GM10248 (cell line): Measurements from ENCODE around the gene ZNF556.

Experiments used
- CTCF ChIA-PET: fragments of 300-600 bp; sonication (Branson Sonifier 250); formaldehyde crosslinking; extraction: SDS; loops from one replicate; lab custom pipeline; 2021; ENCODE audit warnings: antibody characterized with exemption; lab: Yijun Ruan, JAX
- POLR2A ChIA-PET: fragments of 350-650 bp; sonication (Branson Sonifier 250); formaldehyde crosslinking; extraction: SDS; loops from one replicate; lab custom pipeline; 2020; ENCODE audit warnings: antibody characterized with exemption; lab: Yijun Ruan, JAX
- DNase-seq: peaks from one replicate; pipeline ENCODE4 v3.0.0; 2012; ENCODE audit errors: extremely low spot score
- CTCF ChIP-seq: IDR thresholded peaks from 2 replicates; pipeline ENCODE4 v1.5.1; 2012; ENCODE audit warnings: mild to moderate bottlenecking, low read depth; ENCODE audit errors: extremely low read depth, missing control alignments, control extremely low read depth

Gene ZNF556

GRCh38 chr19:2824129-2824528 is 43.0 kb upstream of the ZNF556 start:
- ChIA-PET CTCF (interaction anchor here (1.5 to 3.0 kb wide), 3 partner anchors 14 to 63 kb away, joined by 4 to 11 read pairs (median 6); partner anchors contain the start of gene ZNF555), POLR2A (no interaction called here)
- DNase-seq: no peak
- TF ChIP-seq CTCF: no peak

DNA sequence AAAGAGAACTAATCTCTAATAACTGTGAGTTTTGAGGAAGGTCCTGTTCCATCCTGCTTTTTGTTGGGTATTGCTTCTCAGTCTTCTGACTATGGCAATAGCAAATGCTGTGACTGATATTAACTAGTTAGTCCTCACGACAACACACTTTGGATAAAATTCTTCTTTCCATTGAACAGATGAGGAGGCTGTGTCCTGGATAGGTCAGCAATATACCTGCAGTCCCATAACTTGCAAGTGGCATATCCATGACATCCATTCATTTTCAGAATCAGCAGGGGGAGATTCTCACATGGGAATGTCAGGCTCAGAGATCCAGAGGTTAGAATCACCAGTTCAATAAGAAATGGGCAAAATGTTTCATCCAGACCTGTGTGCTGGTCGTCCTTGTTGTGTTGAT is 40.1 kb upstream of the ZNF556 start:
- CTCF ChIA-PET: interaction anchor here (0.8 kb wide), 1 partner anchor 23 kb away, joined by 3 read pairs; no protein-coding TSS in a partner anchor
- TF ChIP-seq CTCF: no peak
- DNase-seq: no peak

DNA sequence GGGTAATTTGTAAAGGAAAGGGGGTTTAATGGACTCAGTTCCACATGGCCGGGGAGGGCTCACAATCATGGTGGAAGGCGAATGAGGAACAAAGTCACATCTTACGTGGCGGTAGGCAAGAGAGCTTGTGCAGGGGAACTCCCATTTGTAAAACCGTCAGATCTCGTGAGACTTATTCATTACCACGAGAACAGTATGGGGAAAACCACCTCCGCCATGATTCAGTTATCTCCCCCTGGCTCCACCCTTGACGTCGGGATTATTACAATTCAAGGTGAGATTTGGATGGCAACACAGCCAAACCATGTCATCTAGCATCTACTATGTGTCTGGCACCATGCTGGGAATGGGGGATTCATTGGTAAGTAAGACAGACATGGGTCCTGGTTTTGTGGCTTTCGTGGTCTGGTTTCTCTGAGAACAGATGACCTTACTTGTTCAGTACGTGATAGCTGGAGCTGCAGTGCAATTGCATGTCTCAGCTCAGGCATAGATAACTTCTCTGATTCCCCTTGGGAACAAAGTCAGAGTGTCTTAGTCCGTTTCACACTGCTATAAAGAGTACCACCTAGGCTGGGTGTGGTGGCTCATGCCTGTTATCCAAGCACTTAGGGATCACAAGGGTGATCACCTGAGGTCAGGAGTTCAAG is 39.2 kb upstream of the ZNF556 start:
- CTCF ChIA-PET: interaction anchor here (1.0 kb wide), 1 partner anchor 9 kb away, joined by 3 read pairs; no protein-coding TSS in a partner anchor
- no peak for TF ChIP-seq CTCF
- no peak for DNase-seq
- POLR2A ChIA-PET: no interaction called here

More for the DNA sequence above, 40.1 kb upstream of the ZNF556 start:
- POLR2A ChIA-PET: no interaction called here

DNA sequence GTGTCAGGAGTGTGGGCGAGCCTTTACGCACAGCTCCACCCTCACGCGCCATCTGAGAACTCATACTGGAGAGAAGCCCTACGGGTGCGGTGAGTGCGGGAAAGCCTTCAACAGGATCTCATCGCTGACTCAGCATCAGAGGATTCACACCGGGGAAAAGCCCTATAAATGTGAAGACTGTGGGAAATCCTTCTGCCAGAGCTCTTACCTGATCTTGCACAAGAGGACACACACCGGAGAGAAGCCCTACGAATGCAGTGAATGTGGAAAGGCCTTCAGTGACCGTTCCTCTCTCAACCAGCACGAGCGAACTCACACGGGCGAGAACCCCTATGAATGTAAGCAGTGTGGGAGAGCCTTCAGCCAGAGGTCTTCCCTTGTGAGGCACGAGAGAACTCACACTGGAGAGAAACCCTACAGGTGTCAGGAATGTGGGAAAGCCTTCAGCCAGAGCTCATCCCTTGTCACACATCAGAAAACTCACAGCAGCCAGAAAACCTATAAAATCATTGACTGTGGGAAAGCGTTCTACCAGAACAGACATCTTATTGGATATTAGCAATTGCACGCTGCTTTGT is 32.8 kb upstream of the ZNF556 start:
- CTCF ChIA-PET: interaction anchor here (0.8 kb wide), 1 partner anchor 15 kb away, joined by 3 read pairs; no protein-coding TSS in a partner anchor
- no peak for TF ChIP-seq CTCF
- POLR2A ChIA-PET: no interaction called here
- DNase-seq: no peak

GRCh38 chr19:2837430-2837829 is 29.7 kb upstream of the ZNF556 start:
- TF ChIP-seq CTCF: no peak
- POLR2A ChIA-PET: no interaction called here
- CTCF ChIA-PET: interaction anchor here (1.3 kb wide), 1 partner anchor 13 kb away, joined by 4 read pairs; no protein-coding TSS in a partner anchor
- no peak for DNase-seq
